ENCODE measurements around the gene KDSR.

DNA sequence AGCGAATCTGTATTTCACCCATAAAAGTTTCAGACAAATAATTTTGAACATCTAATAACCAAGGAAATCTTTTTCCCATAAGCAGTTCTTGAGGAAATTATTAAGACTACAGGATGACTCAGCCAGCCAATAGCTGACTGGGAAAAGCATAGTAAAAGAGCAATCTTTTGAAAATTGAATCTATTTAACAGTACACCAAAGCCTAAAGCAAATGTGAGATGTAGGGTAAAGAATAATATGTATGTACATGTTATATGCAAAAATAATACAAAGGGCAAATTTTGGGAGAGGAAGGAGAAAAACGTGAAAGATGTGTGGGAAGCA is 12.6 kb upstream of the KDSR start:
- TF ChIP-seq CTCF (conservative IDR thresholded peaks at IDR 0.05 in 1 of 2, IDR thresholded peaks at IDR 0.05 in 1 of 2; ENCODE audit: low read depth in 1 of 2, low read length in 2 of 2) = no peak
- no peak for TF ChIP-seq EZH2 (IDR thresholded peaks at IDR 0.05; ENCODE audit: low read length, missing control alignments)

All from fibroblast of lung (primary cell).